Posterior vena cava (tissue), 2 donors: ENCODE results near the gene PCP2. TPM values are rescaled to one million over a fixed set of nuclear protein-coding genes. Genes with fewer than 3 reads are reported as not detected.

ENCODE experiments used
- DNase-seq: peaks from one replicate; pipeline ENCODE4 v3.0.0-alpha.2; 2020; ENCODE audit warnings: low spot score
- intact Hi-C, 2 donors: fragments of 100-400 bp; cut with DNase I; formaldehyde crosslinking; loops; one replicate each; pipeline versions ENCODE4 v1.14.1 to v1.14.2; 2022 to 2023
- microRNA-seq, 2 donors: library from miRNA; unstranded; fragments of <30 nt; microRNA quantifications; one replicate each; pipeline ENCODE4 v1.2.0, GENCODE V29; 2020 to 2021; ENCODE audit warnings: borderline microRNAs expressed in 2 of 2
- total RNA-seq, 2 donors: library from RNA; stranded (reverse); fragmentation: NEBNext Ultra II Directional; extraction: Animal tissue kit (Norgen Biotek cat#: 25700); gene quantifications; one replicate each; pipeline ENCODE4 v1.2.1, GENCODE V29; 2021
- donor health status: DM: yes; HTN: yes; CAD: no.
- donor health status: DM: yes; HTN: yes; CAD: no.

PCP2 gene
- total RNA-seq, 2 donors from 2014 or later = not detected

DNA sequence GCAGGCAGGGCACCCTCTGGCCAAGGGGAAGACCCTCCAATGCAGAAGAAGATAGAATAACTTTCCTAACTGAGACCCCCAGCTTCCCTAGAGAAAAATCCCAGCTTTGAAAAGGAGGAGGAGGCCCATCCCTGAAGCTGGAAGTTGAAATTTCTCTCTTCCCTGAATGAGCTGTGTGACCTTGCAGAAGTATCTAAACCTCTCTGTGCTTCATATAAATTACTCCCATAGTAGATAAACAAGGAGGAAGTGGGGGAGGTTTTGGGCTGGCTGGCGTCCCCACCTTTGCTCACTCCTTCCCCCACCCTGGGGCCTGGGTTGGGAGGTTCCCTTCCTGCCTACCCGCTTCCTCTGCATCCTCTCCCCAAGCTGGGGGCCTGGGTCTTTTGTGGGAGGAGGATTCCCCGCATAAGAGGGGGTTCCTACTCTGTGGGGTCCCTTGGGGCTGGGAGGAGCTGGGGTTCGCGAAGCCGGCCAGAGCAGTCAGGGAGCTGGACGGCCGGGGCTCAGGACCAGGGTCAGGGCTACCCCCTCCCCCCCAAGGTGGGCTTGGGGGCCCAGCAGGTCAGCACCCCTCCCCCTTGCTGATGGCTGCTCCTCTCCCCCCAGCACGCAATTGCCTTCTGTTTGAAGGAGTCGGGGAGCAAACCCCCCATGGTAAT is 26.2 kb downstream of the PCP2 start:
- intact Hi-C loops = no loop called here
- DNase-seq = no peak

GRCh38 chr19:7606289-7606688 is 27.2 kb downstream of the PCP2 start:
- no peak for DNase-seq
- intact Hi-C loops = no loop called here

GRCh38 chr19:7605490-7606222 is 27.9 kb downstream of the PCP2 start:
- DNase-seq = no peak
- intact Hi-C loops = no loop called here

DNA sequence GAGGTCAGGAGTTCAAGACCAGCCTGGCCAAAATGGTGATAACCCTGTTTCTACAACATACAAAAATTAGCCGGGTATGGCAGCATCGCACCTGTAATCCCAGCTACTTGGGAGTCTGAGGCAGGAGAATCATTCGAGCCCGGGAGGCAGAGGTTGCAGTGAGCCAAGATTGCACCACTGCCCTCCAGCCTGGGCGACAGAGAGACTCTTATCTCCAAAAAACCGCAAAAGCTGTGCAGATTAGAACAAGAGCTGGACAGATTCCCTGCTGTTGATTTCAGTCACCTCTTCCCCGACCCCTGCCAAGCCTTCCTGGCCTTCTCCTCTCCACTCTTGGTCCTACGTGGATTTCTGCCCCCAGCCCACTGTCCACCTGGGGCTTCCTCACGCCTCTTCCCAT is 29.6 kb downstream of the PCP2 start:
- intact Hi-C loops = no loop called here
- DNase-seq = no peak

DNA sequence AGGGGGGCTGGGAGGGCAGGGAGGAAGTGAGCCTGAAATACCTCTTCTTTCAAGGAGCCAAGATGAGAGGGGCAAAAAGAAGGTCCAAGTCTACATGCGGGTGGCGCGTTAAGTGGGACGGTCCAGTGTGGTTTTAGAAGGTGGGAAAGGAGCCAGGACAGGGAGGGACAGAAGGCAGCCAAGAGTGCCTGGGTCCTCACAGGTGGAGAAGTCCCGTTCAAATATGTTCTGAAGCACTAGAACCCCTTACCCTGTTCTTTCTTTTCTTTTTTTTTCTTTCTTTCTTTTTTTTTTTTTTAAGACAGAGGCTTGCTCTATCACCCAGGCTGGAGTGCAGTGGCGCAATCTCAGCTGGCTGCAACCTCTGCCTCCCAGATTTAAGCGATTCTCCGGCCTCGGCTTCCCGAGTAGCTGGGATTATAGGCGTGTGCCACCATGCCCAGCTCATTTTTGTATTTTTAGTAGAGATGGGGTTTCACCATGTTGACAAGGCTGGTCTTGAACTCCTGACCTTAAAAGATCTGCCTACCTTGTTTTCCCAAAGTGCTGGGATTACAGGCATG is 30.5 kb downstream of the PCP2 start:
- intact Hi-C loops = no loop called here
- DNase-seq = no peak

GRCh38 chr19:7602240-7602934 is 31.1 kb downstream of the PCP2 start:
- intact Hi-C loops = no loop called here
- no peak for DNase-seq

- intact Hi-C loops = no loop called here
- DNase-seq = no peak
Observed at GRCh38 chr19:7600721-7601120, 32.8 kb downstream of the PCP2 start.

DNA sequence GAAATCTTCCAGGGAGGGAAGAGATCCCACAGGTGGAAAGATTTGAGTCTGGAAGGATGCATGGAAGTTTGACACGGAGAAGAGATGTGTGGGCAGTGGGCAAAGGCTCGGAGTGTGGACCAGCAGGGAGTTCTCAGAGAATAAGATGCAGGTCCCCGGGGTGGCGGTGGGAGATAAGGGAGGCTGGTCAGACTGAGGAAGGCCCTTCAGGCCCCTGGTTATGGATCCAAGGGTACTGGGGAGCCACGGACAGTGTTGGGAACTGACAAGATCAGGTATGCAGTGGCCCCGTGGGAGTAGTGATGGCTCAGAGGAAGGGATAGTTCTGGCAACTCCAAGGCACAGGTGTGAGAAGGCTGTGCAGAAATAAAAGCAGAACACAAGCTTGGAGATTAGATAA is 35.3 kb downstream of the PCP2 start:
- intact Hi-C loops = no loop called here
- DNase-seq = no peak

DNA sequence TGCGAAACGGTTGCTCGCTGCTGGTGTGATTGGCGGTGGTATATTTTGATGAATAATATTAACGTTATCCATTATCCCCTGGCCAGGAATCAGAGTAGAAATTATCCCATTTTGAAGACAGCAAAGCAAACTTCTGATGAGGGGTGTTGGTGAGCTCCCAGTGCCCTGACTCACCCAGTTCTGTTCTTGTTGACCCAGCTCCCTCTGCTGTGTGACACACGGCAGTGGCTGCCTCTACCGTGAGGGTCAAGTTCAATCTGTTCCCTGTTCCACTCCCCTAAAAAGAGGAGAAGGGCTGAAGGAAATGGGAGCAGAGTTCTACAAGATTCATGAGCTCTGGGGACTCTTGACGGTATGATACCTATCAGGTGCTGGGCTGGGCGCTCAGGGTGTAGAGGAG is 35.8 kb downstream of the PCP2 start:
- intact Hi-C loops = no loop called here
- DNase-seq = no peak

DNA sequence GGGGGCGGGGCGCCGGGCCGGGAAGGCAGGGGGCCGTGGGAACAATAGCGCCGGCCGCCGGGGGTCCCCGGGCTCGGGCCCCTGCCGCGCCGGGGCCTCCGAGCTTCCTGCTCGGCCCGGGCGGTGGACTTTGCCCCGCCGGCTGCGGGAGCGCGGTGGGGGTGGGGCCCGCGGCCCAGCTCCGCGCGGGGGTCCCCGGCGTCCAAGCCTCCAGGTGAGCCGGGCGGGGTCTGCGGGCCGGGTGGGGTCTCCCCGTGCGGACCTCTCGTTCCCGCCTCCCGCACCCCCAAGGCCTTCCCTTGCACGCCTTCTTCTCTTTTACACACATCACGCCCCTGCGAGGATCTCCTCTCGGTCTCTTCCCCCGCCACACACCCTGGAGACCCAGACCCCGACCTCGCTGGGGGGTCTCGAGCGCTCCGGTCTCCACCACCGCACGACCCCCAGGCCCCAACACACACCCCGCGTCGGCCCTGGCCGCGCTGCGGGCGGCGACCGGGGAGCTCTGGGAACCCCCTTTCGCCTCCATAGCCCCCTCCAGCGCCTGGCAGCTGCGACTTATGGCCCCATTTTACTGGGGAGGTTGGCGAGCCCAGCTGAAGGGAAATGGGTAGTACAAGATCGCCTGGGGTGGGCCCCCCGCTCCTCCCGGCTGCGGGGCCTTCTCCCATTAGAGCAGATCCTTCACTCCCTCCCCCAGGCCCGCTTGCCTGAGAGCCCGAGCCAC is 37.1 kb downstream of the PCP2 start:
- intact Hi-C loops = no loop called here
- no peak for DNase-seq

- intact Hi-C loops = no loop called here
- no peak for DNase-seq
Observed at GRCh38 chr19:7595466-7596133, 37.9 kb downstream of the PCP2 start, which contains the start of gene CAMSAP3. Gene CAMSAP3 (plus strand): TSS chr19:7595863. CDS start chr19:7596003, 140 bp downstream.

- no peak for DNase-seq
- intact Hi-C loops = no loop called here
Observed at GRCh38 chr19:7590256-7590655, 43.3 kb downstream of the PCP2 start.

DNA sequence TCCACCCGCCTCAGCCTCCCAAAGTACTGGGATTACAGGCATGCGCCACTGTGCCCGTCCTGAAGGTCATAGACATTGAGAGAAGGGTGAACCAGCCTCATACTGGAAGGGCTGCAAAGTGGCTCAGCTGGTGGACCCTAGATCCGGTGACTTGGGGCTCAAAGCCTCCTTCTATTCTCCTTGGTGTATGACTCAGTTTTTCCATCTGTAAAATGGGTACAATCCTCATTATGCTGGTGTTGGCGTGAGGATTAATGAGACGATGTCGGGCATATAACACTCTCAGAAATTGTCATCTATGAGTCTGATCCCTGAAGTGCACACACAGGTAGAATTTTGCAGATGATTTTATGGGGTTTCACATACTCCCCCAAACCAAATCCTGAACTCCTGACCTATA is 43.7 kb downstream of the PCP2 start:
- no peak for DNase-seq
- intact Hi-C loops = no loop called here

GRCh38 chr19:7582446-7582845 is 51.1 kb downstream of the PCP2 start:
- intact Hi-C loops = no loop called here
- DNase-seq = no peak

Small RNA genes lying within 50 kb of the gene (microRNA-seq; reads per million reads assigned to microRNA genes)
- gene MIR6792 = 0 reads per million in 2 donors

Other genes starting within 250 kb of the PCP2 start
- 1 to 10 TPM; 2.7 to 4.1 TPM for gene PEX11G, start 144.7 kb downstream of the PCP2 start, total RNA-seq
- 10 to 100 TPM; 52.3 to 55.0 TPM for gene ZNF358, start 117.6 kb downstream of the PCP2 start, total RNA-seq
- gene MCOLN1, start 111.1 kb downstream of the PCP2 start, total RNA-seq = 10 to 100 TPM; 23.1 to 26.1 TPM
- gene PNPLA6, start 98.0 kb downstream of the PCP2 start, total RNA-seq = 10 to 100 TPM; 78.0 to 79.3 TPM
- gene CAMSAP3, start 37.9 kb downstream of the PCP2 start, total RNA-seq = not detected
- 10 to 100 TPM; 19.4 to 23.0 TPM for gene XAB2, start 4.2 kb downstream of the PCP2 start, total RNA-seq
- gene PET100, start 3.9 kb downstream of the PCP2 start, total RNA-seq = 10 to 100 TPM; 65.8 TPM
- 10 to 100 TPM; 22.5 to 32.4 TPM for gene STXBP2, start 3.4 kb upstream of the PCP2 start, total RNA-seq
- 1 to 10 TPM; 1.2 to 2.9 TPM for gene RETN, start 35.3 kb upstream of the PCP2 start, total RNA-seq
- gene MCEMP1, start 43.4 kb upstream of the PCP2 start, total RNA-seq = 1 to 10 TPM; 2.2 to 3.0 TPM
- gene TRAPPC5, start 47.1 kb upstream of the PCP2 start, total RNA-seq = 10 to 100 TPM; 71.9 to 83.5 TPM
- gene FCER2, start 68.4 kb upstream of the PCP2 start, total RNA-seq = under 1 TPM; 0.23 to 0.71 TPM
- gene CLEC4G, start 98.4 kb upstream of the PCP2 start, total RNA-seq = 1 to 10 TPM; 2.2 to 6.6 TPM
- gene CD209, start 113.8 kb upstream of the PCP2 start, total RNA-seq = 10 to 100 TPM; 13.4 to 23.0 TPM
- gene CLEC4M, start 129.5 kb upstream of the PCP2 start, total RNA-seq = under 1 TPM in 1 of 2 donors, not detected in 1; 0.38 TPM
- 10 to 100 TPM; 14.9 to 16.0 TPM for gene EVI5L, start 196.5 kb upstream of the PCP2 start, total RNA-seq
- gene PRR36, start 240.7 kb upstream of the PCP2 start, total RNA-seq = under 1 TPM; 0.09 to 0.14 TPM